ENCODE data around the gene NOL11.
"Not testable (repeated sequence)": the region's sequence is repeated elsewhere in the genome, so short reads cannot be mapped to it uniquely, and the experiment has no call there.

NOL11 gene

DNA sequence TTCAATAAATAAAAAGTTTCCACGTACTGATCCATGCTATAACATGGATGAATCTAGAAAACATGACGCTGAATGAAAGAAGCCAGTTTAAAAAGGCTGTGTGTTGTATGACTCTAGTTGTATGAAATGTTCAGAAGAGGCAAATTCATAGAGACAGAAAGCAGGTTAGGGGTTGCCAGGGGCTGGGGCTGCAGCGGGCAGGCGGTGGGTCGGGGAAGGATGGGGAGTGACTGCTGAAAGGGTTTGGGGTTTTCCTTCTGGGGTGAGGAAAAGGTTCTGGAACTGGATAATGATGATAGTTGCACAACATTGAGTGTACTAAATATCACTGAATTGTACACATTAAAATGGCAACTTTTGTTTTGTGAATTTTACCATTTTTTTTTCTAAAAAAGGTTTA, 36.3 kb downstream of the NOL11 start:
- no peak for DNase-seq (ENCODE audit: low spot score)

- DNase-seq (ENCODE audit: low spot score), result not testable (repeated sequence)
Observed at GRCh38 chr17:67754686-67755085, 37.0 kb downstream of the NOL11 start.

DNA sequence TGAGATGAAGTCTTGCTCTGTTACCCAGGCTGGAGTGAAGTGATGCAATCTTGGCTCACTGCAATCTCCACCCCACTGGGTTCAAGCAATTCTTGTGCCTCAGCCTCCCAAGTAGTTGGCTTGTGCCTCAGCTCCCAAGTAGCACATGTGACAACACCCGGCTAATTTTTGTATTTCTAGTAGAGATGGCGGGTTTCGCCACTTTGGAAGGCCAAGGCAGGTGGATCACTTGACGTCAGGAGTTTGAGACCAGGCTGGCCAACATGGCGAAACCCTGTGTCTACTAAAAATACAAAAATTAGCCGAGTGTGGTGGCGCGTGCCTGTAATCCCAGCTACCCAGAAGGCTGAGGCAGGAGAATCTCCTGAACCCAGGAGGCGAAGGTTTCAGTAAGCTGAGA, 39.0 kb downstream of the NOL11 start:
- not testable (repeated sequence) for DNase-seq (ENCODE audit: low spot score)

- no peak for DNase-seq (ENCODE audit: low spot score)
Observed at GRCh38 chr17:67759355-67760171, 41.8 kb downstream of the NOL11 start.

DNA sequence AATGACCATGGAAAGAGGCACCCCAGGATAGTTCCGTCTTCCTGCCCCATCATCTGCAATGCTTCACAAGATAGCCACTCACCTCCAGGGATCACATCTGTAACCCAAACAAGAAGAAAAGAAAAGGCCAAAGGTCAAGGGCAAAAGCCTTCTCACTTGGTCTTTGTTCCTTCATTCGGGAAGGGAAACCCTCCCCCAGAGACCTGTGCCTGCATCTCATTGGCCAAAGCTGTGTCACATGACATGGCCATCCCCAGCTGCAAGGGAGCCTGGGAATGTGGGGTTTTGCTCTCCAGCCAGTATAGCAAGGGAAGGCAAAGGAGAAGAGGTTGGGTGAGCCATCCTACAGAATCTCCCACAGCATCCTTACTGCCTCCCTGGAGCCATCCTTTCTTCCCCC, 47.9 kb downstream of the NOL11 start:
- DNase-seq (ENCODE audit: low spot score), result no peak

DNA sequence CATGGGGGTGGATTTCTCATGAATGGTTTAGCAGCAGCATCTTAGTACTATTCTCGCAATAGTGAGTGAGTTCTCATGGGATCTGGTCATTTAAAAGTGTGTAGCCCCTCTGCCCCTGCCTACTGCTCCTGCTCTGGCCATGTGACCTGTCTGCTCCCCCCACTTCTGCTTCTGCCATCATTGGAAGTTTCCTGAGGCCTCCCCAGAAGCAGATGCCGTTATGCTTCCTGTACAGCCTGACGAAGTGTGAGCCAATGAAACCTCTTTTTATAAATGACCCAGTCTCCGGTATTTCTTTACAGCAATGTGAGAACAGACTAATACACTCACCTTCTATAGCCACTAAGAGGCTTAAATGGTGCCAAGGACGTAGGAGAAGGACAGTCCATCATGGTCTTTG, 51.5 kb downstream of the NOL11 start:
- no peak for DNase-seq (ENCODE audit: low spot score)

GRCh38 chr17:67770539-67770938, 52.8 kb downstream of the NOL11 start:
- DNase-seq (ENCODE audit: low spot score), result no peak

DNA sequence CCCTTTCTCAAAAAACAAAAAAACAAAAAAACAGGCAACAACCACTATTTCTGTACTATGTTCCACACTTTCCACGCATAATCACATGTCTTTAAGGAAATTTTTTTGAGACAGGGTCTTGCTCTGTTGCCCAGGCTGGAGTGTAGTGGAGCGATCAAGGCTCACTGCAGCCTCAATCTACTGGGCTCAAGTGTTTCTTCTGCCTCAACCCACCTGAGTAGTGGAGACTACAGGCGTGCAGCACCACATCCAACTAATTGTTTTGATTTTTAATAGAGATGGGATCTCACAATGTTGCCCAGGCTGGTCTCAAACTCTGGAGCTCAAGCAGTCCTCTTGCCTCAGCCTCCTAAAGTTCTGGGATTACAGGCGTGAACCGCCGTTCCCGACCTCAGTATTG, 54.9 kb downstream of the NOL11 start:
- no peak for DNase-seq (ENCODE audit: low spot score)

DNA sequence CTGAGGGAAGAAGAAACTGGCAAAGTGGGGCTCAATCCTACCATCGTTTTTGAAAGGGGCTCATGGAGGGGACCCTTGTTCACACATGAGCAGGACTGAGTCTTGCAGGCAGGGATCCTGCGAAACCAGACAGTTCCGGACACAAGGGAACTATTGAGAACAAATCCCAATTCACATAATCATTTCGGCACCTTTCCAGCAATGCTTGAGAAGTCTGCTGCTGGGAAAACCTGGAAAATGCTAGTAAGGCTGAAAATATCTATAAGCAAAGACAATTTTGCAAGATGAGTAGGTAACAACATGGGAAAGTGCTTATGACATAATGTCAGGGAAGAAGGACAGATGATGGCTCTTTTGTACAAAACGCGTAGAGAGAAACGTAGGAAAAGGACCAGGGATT, 55.5 kb downstream of the NOL11 start:
- no peak for DNase-seq (ENCODE audit: low spot score)

- peak; percentile 93 for DNase-seq (ENCODE audit: low spot score)
Observed at GRCh38 chr17:67779098-67779672, 61.4 kb downstream of the NOL11 start.

DNA sequence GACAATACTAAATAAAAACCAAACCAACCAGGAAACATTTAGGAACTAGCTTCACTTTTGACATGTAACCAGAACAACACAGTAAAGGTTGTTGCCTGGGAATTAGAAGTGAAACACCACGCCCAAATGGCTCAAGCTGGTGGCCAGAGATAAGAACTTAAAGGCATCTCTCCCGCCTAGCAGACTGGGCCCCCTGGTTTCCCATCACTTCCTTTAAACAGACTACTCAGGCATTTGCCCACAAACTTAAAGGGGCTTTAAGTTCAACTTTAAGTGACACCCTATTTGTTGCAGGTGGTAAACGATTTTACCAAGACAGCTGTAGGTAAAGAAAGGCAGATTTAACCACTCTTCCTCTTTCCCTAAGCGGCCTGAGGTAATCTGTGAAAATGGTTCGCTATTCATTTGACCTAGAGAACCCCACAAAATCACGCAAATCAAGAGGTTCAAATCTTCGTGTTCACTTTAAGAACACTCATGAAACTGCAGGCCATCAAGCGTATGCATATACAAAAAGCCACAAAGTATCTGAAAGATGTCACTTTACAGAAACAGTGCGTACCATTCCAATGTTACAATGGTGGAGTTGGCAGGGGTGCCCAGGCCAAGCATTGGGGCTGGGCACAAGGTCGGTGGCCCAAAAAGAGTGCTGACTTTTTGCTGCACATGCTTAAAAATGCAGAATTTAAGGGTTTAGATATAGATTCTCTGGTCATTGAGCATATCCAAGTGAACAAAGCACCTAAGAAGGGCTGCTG, 66.8 kb downstream of the NOL11 start:
- DNase-seq (ENCODE audit: low spot score), result no peak

GRCh38 chr17:67785122-67785477, 67.4 kb downstream of the NOL11 start:
- no peak for DNase-seq (ENCODE audit: low spot score)

DNA sequence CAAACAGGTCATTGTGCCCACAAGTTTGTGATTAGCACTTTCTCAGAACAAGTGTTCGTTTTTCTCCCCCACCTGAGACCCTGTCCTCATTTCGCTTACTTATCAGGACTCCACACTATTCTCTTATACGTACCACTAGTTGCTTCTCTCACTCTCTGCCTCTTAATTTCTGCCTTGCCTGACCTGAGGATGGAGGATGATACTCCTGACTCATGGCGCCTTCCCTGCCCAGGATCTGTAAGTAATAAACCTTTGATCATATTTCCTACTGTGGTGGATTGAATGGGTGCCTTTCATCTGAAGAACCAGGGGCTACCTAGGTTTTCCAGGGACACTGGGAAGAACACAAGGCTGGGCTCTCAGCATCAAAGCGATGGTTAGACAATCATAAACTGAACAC, 67.8 kb downstream of the NOL11 start:
- DNase-seq (ENCODE audit: low spot score), result no peak
